ENCODE data around the gene SNCAIP. TPM values are rescaled to one million over a fixed set of nuclear protein-coding genes. Genes with fewer than 3 reads are reported as not detected.
A peak's percentile ranks its signal among the peaks of the same experiment; 100 is the strongest.

The SNCAIP gene
- 2.4 and 4.0 TPM in 2 replicates for total RNA-seq (2014; rRNA removed; shearing (Covaris generic))
- 1.5 TPM in 2 replicates for polyA plus RNA-seq (2016; fragmentation: Nextera tagmentation; extraction: Ambion mirVana)

- Histone ChIP-seq H4K20me1 (ENCODE audit: insufficient read depth) (no peaks in the 10 kb centered on the region), H3K4me3 (peak within 1 kb of the TSS; percentile 82), H3K9me3 (ENCODE audit: low read depth) (no peaks in the 10 kb centered on the region), H3K9me2 (ENCODE audit: insufficient read depth) (no peaks in the 10 kb centered on the region), H2AFZ (peak within 1 kb of the TSS; percentile 91), H3K27ac (peak within 1 kb of the TSS; percentile 49), H3K79me2 (ENCODE audit: insufficient read depth) (no peaks in the 10 kb centered on the region), H3K27me3 (replicated peaks; ENCODE audit: insufficient read depth) (no peaks in the 10 kb centered on the region), H3K4me2 (ENCODE audit: unreplicated experiment) (peak within 1 kb of the TSS; percentile 89), H3K9ac (peak within 1 kb of the TSS; percentile 68), H3K4me1 (ENCODE audit: insufficient read depth) (0 out of 2 replicates have a peak, but pooled peaks cover 7% of the 10 kb centered on the region), H3K36me3 (ENCODE audit: low read depth) (no peaks in the 10 kb centered on the region), H3F3A (ENCODE audit: insufficient read depth) (peaks cover 22% of the 10 kb centered on the region; the same call in 1 of the 2 replicates)
- no peak for TF ChIP-seq EZH2phosphoT487 (IDR thresholded peaks at IDR 0.05; ENCODE audit: insufficient read depth, low read depth)
- no peak for TF ChIP-seq EZH2 (IDR thresholded peaks at IDR 0.05; ENCODE audit: insufficient read depth, poor library complexity, severe bottlenecking)
- in situ Hi-C loops (cut with MboI) = no loop called here
- 1% methylated on average over 21 to 27 of the region's 78 CpGs for WGBS, 2 experiments (ENCODE audit: low coverage in 1 of 2, low lambda C conversion rate in 2 of 2, missing lambda C conversion rate in 2 of 2)
- DNase-seq = peak; percentile 79
Measured at GRCh38 chr5:122311961-122312590, at the start of gene SNCAIP. Gene SNCAIP, plus strand, starts transcription at chr5:122312237. Its CDS starts 78,898 bp downstream, at chr5:122391135.

DNA sequence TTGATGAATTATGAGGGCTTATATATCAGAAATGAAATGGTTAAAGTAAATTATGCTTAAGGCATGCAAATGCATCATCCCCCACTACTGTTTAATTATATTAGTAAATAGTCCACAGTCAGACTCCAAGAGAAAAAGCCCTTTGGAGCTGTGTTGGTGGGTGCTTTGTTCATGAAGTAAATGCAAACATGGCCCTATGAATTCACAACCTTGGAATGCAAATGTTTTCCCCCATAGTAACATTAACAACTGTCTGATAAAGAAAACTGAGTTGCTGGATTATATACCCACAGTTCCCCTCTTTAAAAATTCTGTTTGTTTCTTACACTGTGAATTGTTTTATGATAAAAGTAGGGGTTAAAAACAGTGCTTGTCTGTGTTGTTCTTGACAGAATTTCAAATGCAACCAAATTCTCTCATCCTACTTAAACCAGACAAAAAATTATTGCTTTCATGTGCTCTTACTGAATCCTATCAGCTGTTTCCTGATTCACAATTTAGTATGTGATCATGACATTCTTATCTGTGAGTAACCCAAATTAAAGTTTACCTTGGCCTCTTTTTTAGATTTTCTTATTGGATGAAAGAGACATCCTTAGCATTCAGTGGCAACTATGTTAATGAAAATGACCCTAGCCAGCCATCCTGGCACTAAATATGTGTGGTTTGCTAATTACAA is 48.5 kb upstream of the SNCAIP start:
- peak overlapping the region; percentile 21 for H3K27ac ChIP-seq
- H3K4me2 ChIP-seq (ENCODE audit: unreplicated experiment) = peak overlapping the region; percentile 45
- H3K4me1 ChIP-seq (ENCODE audit: insufficient read depth) = peaks cover 43% of the 10 kb centered on the region
- peak; percentile 39 for DNase-seq
- H3K36me3 ChIP-seq (ENCODE audit: low read depth) = no peaks in the 10 kb centered on the region
- no peaks in the 10 kb centered on the region for H3K9me3 ChIP-seq (ENCODE audit: low read depth)
- in situ Hi-C loops (cut with MboI) = no loop called here
- no peak overlapping the region for H3K9ac ChIP-seq
- TF ChIP-seq EZH2phosphoT487 (IDR thresholded peaks at IDR 0.05; ENCODE audit: insufficient read depth, low read depth) (no peak), EZH2 (IDR thresholded peaks at IDR 0.05; ENCODE audit: insufficient read depth, poor library complexity, severe bottlenecking) (no peak)
- peaks cover 14% of the 10 kb centered on the region for H3F3A ChIP-seq (ENCODE audit: insufficient read depth)
- H3K9me2 ChIP-seq (ENCODE audit: insufficient read depth) = no peaks in the 10 kb centered on the region
- H3K27me3 ChIP-seq (replicated peaks; ENCODE audit: insufficient read depth) = no peaks in the 10 kb centered on the region
- no peaks in the 10 kb centered on the region for H3K79me2 ChIP-seq (ENCODE audit: insufficient read depth)
- H2AFZ ChIP-seq = no peak overlapping the region
- H4K20me1 ChIP-seq (ENCODE audit: insufficient read depth) = no peaks in the 10 kb centered on the region
- H3K4me3 ChIP-seq = no peak overlapping the region

DNA sequence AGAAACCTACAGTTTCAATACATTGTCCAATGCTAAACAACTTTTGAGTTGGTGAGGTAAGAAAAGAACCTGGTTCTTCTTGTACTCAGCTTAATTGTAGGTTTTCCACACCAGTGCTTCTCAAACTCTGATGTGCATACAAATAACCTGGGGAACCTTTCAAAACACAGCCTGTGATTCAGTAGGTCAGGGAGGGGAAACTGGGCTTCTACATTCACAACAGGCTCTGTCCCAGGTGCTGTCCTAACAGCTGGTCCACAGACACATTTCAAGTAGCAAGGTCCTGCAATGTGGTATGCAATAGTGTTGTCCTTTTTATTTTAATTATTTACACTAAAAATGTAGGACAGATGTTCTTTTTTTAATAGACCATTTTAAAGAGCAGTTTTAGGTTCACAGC is 47.4 kb upstream of the SNCAIP start:
- Histone ChIP-seq H3K27me3 (replicated peaks; ENCODE audit: insufficient read depth) (no peaks in the 10 kb centered on the region), H3K79me2 (ENCODE audit: insufficient read depth) (no peaks in the 10 kb centered on the region), H3K4me2 (ENCODE audit: unreplicated experiment) (no peak overlapping the region), H3K4me1 (ENCODE audit: insufficient read depth) (peaks cover 41% of the 10 kb centered on the region), H3F3A (ENCODE audit: insufficient read depth) (peaks cover 14% of the 10 kb centered on the region), H3K9me2 (ENCODE audit: insufficient read depth) (no peaks in the 10 kb centered on the region), H3K9me3 (ENCODE audit: low read depth) (no peaks in the 10 kb centered on the region), H3K36me3 (ENCODE audit: low read depth) (no peaks in the 10 kb centered on the region), H3K27ac (no peak overlapping the region), H2AFZ (no peak overlapping the region), H3K4me3 (no peak overlapping the region), H3K9ac (no peak overlapping the region), H4K20me1 (ENCODE audit: insufficient read depth) (no peaks in the 10 kb centered on the region)
- no peak for DNase-seq
- in situ Hi-C loops (cut with MboI) = no loop called here
- TF ChIP-seq EZH2phosphoT487 (IDR thresholded peaks at IDR 0.05; ENCODE audit: insufficient read depth, low read depth) = no peak
- TF ChIP-seq EZH2 (IDR thresholded peaks at IDR 0.05; ENCODE audit: insufficient read depth, poor library complexity, severe bottlenecking) = no peak

- Histone ChIP-seq H3K9me2 (ENCODE audit: insufficient read depth) (no peaks in the 10 kb centered on the region), H3F3A (ENCODE audit: insufficient read depth) (peaks cover 14% of the 10 kb centered on the region), H3K27me3 (replicated peaks; ENCODE audit: insufficient read depth) (no peaks in the 10 kb centered on the region), H4K20me1 (ENCODE audit: insufficient read depth) (no peaks in the 10 kb centered on the region), H3K4me2 (ENCODE audit: unreplicated experiment) (no peak overlapping the region), H3K27ac (no peak overlapping the region), H3K4me3 (no peak overlapping the region), H3K79me2 (ENCODE audit: insufficient read depth) (no peaks in the 10 kb centered on the region), H3K9ac (no peak overlapping the region), H3K9me3 (ENCODE audit: low read depth) (no peaks in the 10 kb centered on the region), H3K36me3 (ENCODE audit: low read depth) (no peaks in the 10 kb centered on the region), H3K4me1 (ENCODE audit: insufficient read depth) (peaks cover 18% of the 10 kb centered on the region), H2AFZ (no peak overlapping the region)
- WGBS, 2 experiments (ENCODE audit: low coverage in 1 of 2, low lambda C conversion rate in 2 of 2, missing lambda C conversion rate in 2 of 2) = 80 to 86% methylated on average over 6 of the region's 6 CpGs
- in situ Hi-C loops (cut with MboI) = no loop called here
- TF ChIP-seq EZH2 (IDR thresholded peaks at IDR 0.05; ENCODE audit: insufficient read depth, poor library complexity, severe bottlenecking) = no peak
- no peak for TF ChIP-seq EZH2phosphoT487 (IDR thresholded peaks at IDR 0.05; ENCODE audit: insufficient read depth, low read depth)
- no peak for DNase-seq
Measured at GRCh38 chr5:122267185-122267584, 44.9 kb upstream of the SNCAIP start.

All from GM23248 (cell line).